H7 (cell line): ENCODE measurements around the gene KIAA1217. TPM values are rescaled to one million over a fixed set of nuclear protein-coding genes. Genes with fewer than 3 reads are reported as not detected.
"Not testable (repeated sequence)": the region's sequence is repeated elsewhere in the genome, so short reads cannot be mapped to it uniquely, and the experiment has no call there.

Experiments used
- DNase-seq: peaks from one replicate; pipeline ENCODE4 v3.0.0; 2012
- H3K27me3 ChIP-seq: 2 replicates; pipeline ENCODE4 v1.6.0; 2011; ENCODE audit warnings: mild to moderate bottlenecking, low read length; ENCODE audit not compliant: control insufficient read depth, insufficient read depth
- H3K36me3 ChIP-seq: replicated peaks from 2 replicates; pipeline ENCODE4 v1.5.1; 2011; ENCODE audit warnings: low read length; ENCODE audit not compliant: control insufficient read depth, insufficient read depth
- H3K4me3 ChIP-seq: 2 replicates; pipeline ENCODE4 v1.5.1; 2011; ENCODE audit warnings: low read depth, mild to moderate bottlenecking, control low read depth, low read length, moderate library complexity; ENCODE audit not compliant: insufficient read depth
- total RNA-seq: library from RNA; depleted of rRNA; stranded (reverse); fragments of >200 nt; shearing (Covaris generic); gene quantifications from 2 replicates; pipeline ENCODE4 v1.2.3, GENCODE V29; 2014

KIAA1217 gene
- total RNA-seq, 1 experiment from 2014 or later = 3.0 TPM

- no peaks in the 10 kb centered on the region for H3K36me3 ChIP-seq
- no peaks in the 10 kb centered on the region for H3K27me3 ChIP-seq
- H3K4me3 ChIP-seq = no peak overlapping the region
- DNase-seq = no peak
These were observed 259.4 kb downstream of the KIAA1217 start for GRCh38 chr10:24468281-24468751.

- no peaks in the 10 kb centered on the region for H3K27me3 ChIP-seq
- H3K4me3 ChIP-seq = no peak overlapping the region
- no peaks in the 10 kb centered on the region; the same call in 1 of the 2 replicates for H3K36me3 ChIP-seq
- DNase-seq = no peak
These were observed 261.1 kb downstream of the KIAA1217 start for GRCh38 chr10:24469993-24470392.

- no peaks in the 10 kb centered on the region; the same call in 1 of the 2 replicates for H3K36me3 ChIP-seq
- no peaks in the 10 kb centered on the region for H3K27me3 ChIP-seq
- H3K4me3 ChIP-seq = no peak overlapping the region
- DNase-seq = no peak
These were observed 266.7 kb downstream of the KIAA1217 start for GRCh38 chr10:24475598-24475997.

DNA sequence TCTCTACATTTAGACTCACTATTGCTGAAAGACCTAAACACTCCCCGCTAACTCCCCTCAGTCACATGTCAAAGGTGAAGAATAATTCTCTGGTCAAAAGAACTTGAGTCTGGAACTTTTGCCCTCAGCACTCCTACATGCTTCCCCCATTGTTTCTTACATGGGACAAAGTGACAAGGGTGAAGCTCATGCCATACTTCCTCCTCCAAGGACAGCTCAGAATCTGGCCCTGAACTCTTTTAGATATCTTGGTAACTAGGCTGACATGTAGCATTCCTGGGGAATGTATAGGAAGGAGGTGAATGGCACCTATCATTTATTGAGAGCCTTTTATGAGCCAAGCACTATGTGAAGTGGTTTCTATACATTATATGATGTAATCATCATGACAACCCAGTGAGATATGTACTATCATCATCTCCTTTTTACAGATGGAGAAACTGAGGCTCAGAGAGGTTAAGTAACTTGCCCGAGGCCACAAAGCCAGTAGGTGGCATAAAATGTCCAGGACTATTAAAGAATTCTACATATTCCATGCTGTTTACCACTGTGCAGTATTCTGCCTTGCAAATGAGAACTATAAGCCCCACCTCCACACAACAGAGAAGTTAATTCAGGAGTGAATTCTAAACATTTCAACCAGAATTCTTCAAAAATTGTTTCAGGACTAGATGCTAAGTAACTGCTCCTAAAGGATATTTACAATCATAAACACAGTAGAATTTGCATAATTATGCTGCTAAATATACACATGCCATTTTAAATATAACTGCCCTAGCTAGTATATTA lies 268.2 kb downstream of the KIAA1217 start:
- Histone ChIP-seq H3K27me3 (no peaks in the 10 kb centered on the region), H3K4me3 (no peak overlapping the region), H3K36me3 (no peaks in the 10 kb centered on the region; the same call in 1 of the 2 replicates)
- DNase-seq = no peak

- H3K4me3 ChIP-seq = no peak overlapping the region
- DNase-seq = no peak
- H3K36me3 ChIP-seq = no peaks in the 10 kb centered on the region; the same call in 1 of the 2 replicates
- H3K27me3 ChIP-seq = no peaks in the 10 kb centered on the region
These were observed 269.0 kb downstream of the KIAA1217 start for GRCh38 chr10:24477915-24478314.

- Histone ChIP-seq H3K27me3 (no peaks in the 10 kb centered on the region), H3K4me3 (no peak overlapping the region), H3K36me3 (no peaks in the 10 kb centered on the region)
- DNase-seq = no peak
These were observed 270.9 kb downstream of the KIAA1217 start for GRCh38 chr10:24479806-24480205.

DNA sequence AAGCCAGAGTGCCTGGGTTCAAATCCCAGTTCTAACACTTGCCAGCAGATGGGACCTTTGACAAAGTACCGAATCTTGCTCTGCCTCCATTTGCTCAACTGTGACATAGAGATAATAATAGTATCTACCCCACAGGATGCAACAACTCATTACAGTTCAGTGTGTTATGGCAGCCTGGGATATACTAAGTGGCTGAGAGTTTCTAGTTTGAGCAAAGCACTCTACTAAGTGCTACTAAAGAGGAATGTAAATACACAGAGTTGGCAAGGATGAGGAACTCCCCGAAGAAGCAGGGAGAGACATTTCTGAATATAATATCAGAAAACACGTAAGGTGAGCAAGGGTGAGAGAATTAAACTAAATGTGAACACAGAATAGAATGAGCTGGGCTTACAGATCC lies 271.5 kb downstream of the KIAA1217 start:
- no peaks in the 10 kb centered on the region for H3K27me3 ChIP-seq
- H3K36me3 ChIP-seq = no peaks in the 10 kb centered on the region
- H3K4me3 ChIP-seq = no peak overlapping the region
- DNase-seq = no peak

GRCh38 chr10:24481241-24481640 lies 272.3 kb downstream of the KIAA1217 start:
- DNase-seq = no peak
- Histone ChIP-seq H3K27me3 (no peaks in the 10 kb centered on the region), H3K36me3 (no peaks in the 10 kb centered on the region; the same call in 1 of the 2 replicates), H3K4me3 (no peak overlapping the region)

DNA sequence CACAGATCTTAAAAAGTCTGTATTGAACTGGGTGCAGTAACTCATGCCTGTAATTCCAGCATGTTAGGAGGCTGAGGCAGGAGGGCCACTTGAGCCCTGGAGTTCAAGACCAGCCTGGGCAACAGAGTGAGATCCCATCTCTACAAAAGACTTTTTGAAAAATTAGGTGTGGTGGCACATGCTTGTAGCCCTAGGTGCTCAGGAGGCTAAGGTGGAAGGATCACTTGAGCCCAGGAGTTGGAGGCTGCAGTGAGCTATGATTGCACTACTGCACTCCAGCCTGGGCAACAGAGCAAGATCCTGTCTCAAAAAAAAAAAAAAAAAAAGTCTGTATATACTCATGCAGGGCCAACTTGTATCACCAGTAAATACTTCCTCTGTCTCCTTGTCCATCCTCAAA lies 273.8 kb downstream of the KIAA1217 start:
- not testable (repeated sequence) for H3K27me3 ChIP-seq, H3K36me3 ChIP-seq, H3K4me3 ChIP-seq, DNase-seq

GRCh38 chr10:24483701-24484100 lies 274.8 kb downstream of the KIAA1217 start:
- no peak overlapping the region for H3K4me3 ChIP-seq
- no peaks in the 10 kb centered on the region; the same call in 1 of the 2 replicates for H3K36me3 ChIP-seq
- no peaks in the 10 kb centered on the region for H3K27me3 ChIP-seq
- peak; percentile 35 for DNase-seq

GRCh38 chr10:24484771-24485170 lies 275.8 kb downstream of the KIAA1217 start:
- H3K27me3 ChIP-seq = no peaks in the 10 kb centered on the region
- no peaks in the 10 kb centered on the region; the same call in 1 of the 2 replicates for H3K36me3 ChIP-seq
- DNase-seq = no peak
- no peak overlapping the region for H3K4me3 ChIP-seq

GRCh38 chr10:24485304-24485703 lies 276.4 kb downstream of the KIAA1217 start:
- H3K36me3 ChIP-seq = no peaks in the 10 kb centered on the region; the same call in 1 of the 2 replicates
- H3K4me3 ChIP-seq = no peak overlapping the region
- no peak for DNase-seq
- no peaks in the 10 kb centered on the region for H3K27me3 ChIP-seq

DNA sequence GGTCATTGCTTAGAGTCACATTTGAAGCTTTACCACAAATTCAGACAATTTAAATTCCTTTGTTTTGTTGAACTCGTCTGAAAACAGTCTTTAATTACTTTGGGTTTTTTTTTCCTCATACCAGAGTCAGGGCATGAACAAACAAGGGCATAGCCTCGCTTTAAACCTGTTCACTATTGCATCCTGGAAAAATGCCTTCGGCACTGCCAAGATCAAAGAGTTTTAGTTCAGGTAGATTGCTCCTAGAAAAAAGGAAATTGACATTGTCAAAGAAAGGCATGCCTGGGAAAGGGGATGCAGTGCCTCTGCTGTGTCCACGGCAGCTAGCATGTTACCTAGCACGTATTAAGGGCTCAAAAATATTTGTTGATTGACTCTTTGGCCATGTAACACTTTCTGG lies 279.7 kb downstream of the KIAA1217 start:
- Histone ChIP-seq H3K27me3 (no peaks in the 10 kb centered on the region), H3K4me3 (no peak overlapping the region), H3K36me3 (no peaks in the 10 kb centered on the region; the same call in 1 of the 2 replicates)
- DNase-seq = no peak

DNA sequence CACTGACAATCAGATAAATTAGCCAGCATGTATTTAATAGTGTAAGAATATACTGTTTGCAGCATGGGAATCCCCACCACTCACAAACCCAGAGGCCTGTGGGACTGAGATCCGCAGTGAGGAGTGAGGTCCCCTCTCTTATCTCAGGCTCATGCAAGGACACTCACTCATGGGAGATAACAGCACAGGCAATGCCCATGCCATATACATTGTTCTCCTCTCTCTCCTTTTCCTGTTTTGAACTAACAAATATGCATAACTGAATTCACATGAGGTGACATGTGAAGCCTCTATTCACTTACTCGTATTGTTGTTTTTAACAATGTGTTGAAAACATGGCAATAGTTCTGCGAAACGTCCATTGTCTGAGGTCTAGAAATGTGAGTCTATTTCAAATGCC lies 284.2 kb downstream of the KIAA1217 start:
- no peaks in the 10 kb centered on the region for H3K27me3 ChIP-seq
- no peak overlapping the region for H3K4me3 ChIP-seq
- no peaks in the 10 kb centered on the region for H3K36me3 ChIP-seq
- no peak for DNase-seq

DNA sequence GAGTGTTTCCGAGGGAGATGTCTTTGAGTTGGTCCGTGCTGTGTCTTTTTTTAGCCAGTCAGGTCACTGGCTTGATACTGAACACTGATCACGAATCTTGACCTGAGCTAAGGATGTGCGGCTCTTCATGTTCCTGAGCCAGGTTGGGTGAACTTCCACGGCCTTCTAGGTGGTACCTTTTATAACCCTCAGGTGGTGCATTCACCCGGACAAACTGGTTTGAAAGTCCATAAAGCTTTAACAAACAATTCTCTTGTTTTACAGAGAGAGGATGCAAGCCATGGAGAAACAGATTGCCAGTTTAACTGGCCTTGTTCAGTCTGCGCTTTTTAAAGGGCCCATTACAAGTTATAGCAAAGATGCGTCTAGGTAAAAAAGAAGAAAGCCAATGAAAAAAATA lies 285.3 kb downstream of the KIAA1217 start:
- no peak for DNase-seq
- Histone ChIP-seq H3K36me3 (no peaks in the 10 kb centered on the region), H3K4me3 (no peak overlapping the region), H3K27me3 (no peaks in the 10 kb centered on the region)
